ENCODE results near the gene CRADD. TPM values are rescaled to one million over a fixed set of nuclear protein-coding genes. Genes with fewer than 3 reads are reported as not detected.

CRADD gene
- polyA plus RNA-seq, 1 of the 3 experiments (the other 2 are of a cell fraction) = 13.6 TPM

DNA sequence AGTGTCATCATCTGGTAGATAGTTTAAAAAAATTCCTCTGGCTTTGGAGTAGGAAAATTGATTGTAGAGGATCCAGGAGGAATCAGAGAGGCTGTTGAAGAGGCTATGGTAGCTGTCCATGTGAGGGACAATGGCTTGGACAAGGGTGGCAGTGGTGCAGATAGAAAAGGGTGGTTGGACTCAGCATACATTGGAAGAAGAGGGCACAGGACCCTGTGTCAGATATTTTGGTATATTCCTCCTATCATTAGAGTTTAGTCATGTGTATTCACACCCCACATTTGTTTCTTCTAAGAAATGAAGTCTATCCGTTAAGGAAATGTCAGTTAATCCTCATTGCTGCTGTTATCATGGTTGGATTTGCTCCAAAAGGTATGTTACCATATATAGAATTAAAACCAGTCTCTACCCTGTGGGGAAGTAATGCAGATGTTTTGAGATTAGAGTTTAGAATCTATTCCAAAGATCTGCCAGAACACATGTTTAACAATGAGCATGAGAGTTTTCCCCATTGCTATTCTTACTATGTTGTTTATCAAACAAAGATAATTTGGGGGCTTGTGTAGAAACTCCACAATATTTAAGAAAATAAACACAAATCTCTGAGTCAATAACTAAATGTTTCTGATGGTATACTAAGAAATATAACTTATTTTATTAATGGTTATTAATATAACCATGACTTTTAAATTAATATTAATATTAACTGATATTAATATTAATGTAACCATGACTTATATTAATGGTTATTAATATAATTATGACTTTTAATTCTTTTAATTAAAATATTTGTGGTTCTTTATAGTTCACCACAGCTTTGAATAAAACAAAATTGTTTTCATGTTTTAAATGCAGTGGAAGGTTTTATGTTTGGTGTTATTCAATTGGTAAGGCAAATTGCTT is 80.9 kb downstream of the CRADD start:
- WGBS (ENCODE audit: low lambda C conversion rate) = 80% methylated on average over 1 of the region's 1 CpG
- Histone ChIP-seq H3K79me2 (ENCODE audit: insufficient read depth) (peaks cover 5% of the 10 kb centered on the region; the same call in 1 of the 2 replicates), H3K9ac (no peak overlapping the region), H3K4me3 (ENCODE audit: low read depth in 2 of 2, low read length in 1 of 2) (no peak overlapping the region), H3K4me2 (no peak overlapping the region), H3K27me3 (ENCODE audit: insufficient read depth) (no peaks in the 10 kb centered on the region), H2AFZ (ENCODE audit: low read depth) (no peak overlapping the region), H3K4me1 (ENCODE audit: control insufficient read depth in 1 of 2, insufficient read depth in 2 of 2, low read depth in 1 of 2, low read length in 1 of 2) (peaks cover 0 to 5% of the 10 kb centered on the region in 2 experiments; a peak in 2 of 4 replicates), H3K9me3 (no peaks in the 10 kb centered on the region), H3K9me2 (no peaks in the 10 kb centered on the region), H4K20me1 (ENCODE audit: insufficient read depth) (no peaks in the 10 kb centered on the region), H3K27ac (ENCODE audit: low read depth in 2 of 2, low read length in 1 of 2) (no peak overlapping the region; a peak in 1 of 4 replicates), H3K36me3 (replicated peaks in 1 of 2; ENCODE audit: control insufficient read depth in 1 of 2, insufficient read depth in 2 of 2, low read length in 1 of 2) (no peaks in the 10 kb centered on the region), H3F3A (replicated peaks; ENCODE audit: insufficient read depth) (no peaks in the 10 kb centered on the region)
- no peak for TF ChIP-seq TAF1 (IDR thresholded peaks at IDR 0.05; ENCODE audit: borderline replicate concordance, low read depth, low read length)
- TF ChIP-seq RCOR1 (IDR thresholded peaks at IDR 0.05; ENCODE audit: low read length) = peak; percentile 77; the same call in 1 of the 2 replicates
- peak; percentile 77 for TF ChIP-seq GATA2 (CRISPR knock-in tag; IDR thresholded peaks at IDR 0.05)
- TF ChIP-seq POLR2AphosphoS5 (IDR thresholded peaks at IDR 0.05; ENCODE audit: low read depth, low read length) = no peak
- no peak for TF ChIP-seq SIN3A (IDR thresholded peaks at IDR 0.05; ENCODE audit: borderline replicate concordance, low read depth, low read length)
- TF ChIP-seq FOSL2 (IDR thresholded peaks at IDR 0.05; ENCODE audit: borderline replicate concordance, low read depth) = no peak
- TF ChIP-seq, protein P1, sequence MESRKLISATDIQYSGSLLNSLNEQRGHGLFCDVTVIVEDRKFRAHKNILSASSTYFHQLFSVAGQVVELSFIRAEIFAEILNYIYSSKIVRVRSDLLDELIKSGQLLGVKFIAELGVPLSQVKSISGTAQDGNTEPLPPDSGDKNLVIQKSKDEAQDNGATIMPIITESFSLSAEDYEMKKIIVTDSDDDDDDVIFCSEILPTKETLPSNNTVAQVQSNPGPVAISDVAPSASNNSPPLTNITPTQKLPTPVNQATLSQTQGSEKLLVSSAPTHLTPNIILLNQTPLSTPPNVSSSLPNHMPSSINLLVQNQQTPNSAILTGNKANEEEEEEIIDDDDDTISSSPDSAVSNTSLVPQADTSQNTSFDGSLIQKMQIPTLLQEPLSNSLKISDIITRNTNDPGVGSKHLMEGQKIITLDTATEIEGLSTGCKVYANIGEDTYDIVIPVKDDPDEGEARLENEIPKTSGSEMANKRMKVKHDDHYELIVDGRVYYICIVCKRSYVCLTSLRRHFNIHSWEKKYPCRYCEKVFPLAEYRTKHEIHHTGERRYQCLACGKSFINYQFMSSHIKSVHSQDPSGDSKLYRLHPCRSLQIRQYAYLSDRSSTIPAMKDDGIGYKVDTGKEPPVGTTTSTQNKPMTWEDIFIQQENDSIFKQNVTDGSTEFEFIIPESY (IDR thresholded peaks at IDR 0.05; ENCODE audit: borderline replicate concordance, low read depth) = no peak
- TF ChIP-seq, protein P2, sequence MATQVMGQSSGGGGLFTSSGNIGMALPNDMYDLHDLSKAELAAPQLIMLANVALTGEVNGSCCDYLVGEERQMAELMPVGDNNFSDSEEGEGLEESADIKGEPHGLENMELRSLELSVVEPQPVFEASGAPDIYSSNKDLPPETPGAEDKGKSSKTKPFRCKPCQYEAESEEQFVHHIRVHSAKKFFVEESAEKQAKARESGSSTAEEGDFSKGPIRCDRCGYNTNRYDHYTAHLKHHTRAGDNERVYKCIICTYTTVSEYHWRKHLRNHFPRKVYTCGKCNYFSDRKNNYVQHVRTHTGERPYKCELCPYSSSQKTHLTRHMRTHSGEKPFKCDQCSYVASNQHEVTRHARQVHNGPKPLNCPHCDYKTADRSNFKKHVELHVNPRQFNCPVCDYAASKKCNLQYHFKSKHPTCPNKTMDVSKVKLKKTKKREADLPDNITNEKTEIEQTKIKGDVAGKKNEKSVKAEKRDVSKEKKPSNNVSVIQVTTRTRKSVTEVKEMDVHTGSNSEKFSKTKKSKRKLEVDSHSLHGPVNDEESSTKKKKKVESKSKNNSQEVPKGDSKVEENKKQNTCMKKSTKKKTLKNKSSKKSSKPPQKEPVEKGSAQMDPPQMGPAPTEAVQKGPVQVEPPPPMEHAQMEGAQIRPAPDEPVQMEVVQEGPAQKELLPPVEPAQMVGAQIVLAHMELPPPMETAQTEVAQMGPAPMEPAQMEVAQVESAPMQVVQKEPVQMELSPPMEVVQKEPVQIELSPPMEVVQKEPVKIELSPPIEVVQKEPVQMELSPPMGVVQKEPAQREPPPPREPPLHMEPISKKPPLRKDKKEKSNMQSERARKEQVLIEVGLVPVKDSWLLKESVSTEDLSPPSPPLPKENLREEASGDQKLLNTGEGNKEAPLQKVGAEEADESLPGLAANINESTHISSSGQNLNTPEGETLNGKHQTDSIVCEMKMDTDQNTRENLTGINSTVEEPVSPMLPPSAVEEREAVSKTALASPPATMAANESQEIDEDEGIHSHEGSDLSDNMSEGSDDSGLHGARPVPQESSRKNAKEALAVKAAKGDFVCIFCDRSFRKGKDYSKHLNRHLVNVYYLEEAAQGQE (IDR thresholded peaks at IDR 0.05; ENCODE audit: low read depth, low read length) = no peak
- peak; percentile 36; the same call in 1 of the 2 replicates for TF ChIP-seq MXI1 (IDR thresholded peaks at IDR 0.05; ENCODE audit: low read depth, low read length)
- peak; percentile 12; the same call in 1 of the 2 replicates for TF ChIP-seq RAD21 (IDR thresholded peaks at IDR 0.05; ENCODE audit: low read length)
- no peak for TF ChIP-seq TCF12 (IDR thresholded peaks at IDR 0.05)
- TF ChIP-seq CTCF (IDR thresholded peaks at IDR 0.05) = no peak
- no peak for TF ChIP-seq RFX5 (IDR thresholded peaks at IDR 0.05; ENCODE audit: low read length)
- peak in 1 of 2 experiments; percentile 79; a peak in 1 of 4 replicates for TF ChIP-seq EP300 (IDR thresholded peaks at IDR 0.05; ENCODE audit: borderline replicate concordance in 1 of 2, low read depth in 1 of 2, low read length in 1 of 2)
- ChIA-PET CTCF (interaction anchor here (1.0 to 2.9 kb wide), 4 partner anchors 17 to 345 kb away, joined by 3 to 13 read pairs (median 8); no protein-coding TSS in a partner anchor), POLR2A (no interaction called here)
- DNase-seq = no peak
